ENCODE results near the gene KLK8. TPM values are rescaled to one million over a fixed set of nuclear protein-coding genes. Genes with fewer than 3 reads are reported as not detected.

The KLK8 gene, protein sequence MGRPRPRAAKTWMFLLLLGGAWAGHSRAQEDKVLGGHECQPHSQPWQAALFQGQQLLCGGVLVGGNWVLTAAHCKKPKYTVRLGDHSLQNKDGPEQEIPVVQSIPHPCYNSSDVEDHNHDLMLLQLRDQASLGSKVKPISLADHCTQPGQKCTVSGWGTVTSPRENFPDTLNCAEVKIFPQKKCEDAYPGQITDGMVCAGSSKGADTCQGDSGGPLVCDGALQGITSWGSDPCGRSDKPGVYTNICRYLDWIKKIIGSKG
- total RNA-seq (2014; rRNA removed; shearing (Covaris generic)) = 6.4 and 11.0 TPM in 2 replicates

DNA sequence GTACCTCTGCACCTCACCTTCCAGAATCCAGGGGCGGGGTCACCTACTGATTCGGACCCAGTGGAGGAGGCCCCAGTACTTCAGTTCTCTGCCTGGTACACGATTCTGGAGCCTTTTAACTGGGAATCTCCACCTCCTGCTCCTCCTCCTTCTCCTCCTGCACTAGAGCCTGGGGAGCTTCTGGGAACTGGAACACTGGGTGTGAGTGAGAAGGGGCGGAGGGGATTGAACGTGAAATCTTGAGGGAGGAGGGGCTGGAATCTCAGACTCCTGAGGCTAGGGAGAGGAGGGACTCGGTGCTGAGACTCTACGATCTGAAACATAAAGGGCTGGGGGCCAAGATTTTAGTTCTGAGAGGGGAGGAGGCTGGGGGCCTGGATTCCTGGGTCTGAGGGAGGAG, at the start of gene KLK8:
Gene KLK8, minus strand, starts transcription at position 90 of the 400 bp plus-strand sequence. CDS start 437 bp downstream, outside the sequence.
- peak; percentile 51 for DNase-seq
- H3K4me3 ChIP-seq (ENCODE audit: insufficient read depth, low read depth, low read length) = peak within 1 kb of the TSS; percentile 73
- H3K36me3 ChIP-seq (replicated peaks; ENCODE audit: control insufficient read depth, insufficient read depth, low read length) = no peaks in the 10 kb centered on the region
- peaks cover 9% of the 10 kb centered on the region; the same call in 1 of the 2 replicates for H3K27me3 ChIP-seq (ENCODE audit: control insufficient read depth, insufficient read depth, low read length)

DNA sequence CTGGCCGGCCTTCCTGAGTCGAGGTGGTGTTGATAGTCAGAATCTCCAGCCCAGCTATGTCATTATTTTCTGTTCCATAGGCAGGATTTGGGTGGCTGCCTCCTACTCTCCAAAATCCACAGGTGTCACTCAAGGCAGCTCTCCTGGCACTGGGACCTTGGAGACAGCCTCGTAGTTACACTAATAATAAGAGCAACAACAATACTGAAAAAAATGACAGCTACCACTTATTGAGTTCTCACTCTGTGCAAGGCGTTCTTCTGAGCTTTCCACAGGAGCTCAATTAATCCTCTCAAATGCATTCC, 45.6 kb upstream of the KLK8 start:
- Histone ChIP-seq H3K27me3 (ENCODE audit: control insufficient read depth, insufficient read depth, low read length) (no peaks in the 10 kb centered on the region), H3K36me3 (replicated peaks; ENCODE audit: control insufficient read depth, insufficient read depth, low read length) (no peaks in the 10 kb centered on the region), H3K4me3 (ENCODE audit: insufficient read depth, low read depth, low read length) (no peak overlapping the region)
- DNase-seq = no peak

DNA sequence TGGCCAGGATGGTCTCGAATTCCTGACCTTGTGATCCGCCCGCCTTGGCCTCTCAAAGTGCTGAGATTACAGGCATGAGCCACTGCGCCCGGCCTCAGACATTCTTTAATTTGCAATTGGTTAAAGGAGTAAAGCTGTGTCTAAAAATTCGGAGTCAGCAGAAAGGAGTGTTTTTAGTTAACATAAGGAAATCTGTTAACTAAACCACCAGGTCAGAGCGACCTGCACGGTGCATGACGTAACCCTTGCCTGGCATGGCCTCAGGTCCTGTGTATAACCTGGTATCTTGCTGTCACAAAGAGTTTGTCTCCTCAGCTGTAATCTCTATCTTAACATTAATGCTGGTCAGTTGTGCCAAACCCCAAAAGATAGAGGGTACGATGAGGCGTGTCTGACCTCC, 42.9 kb upstream of the KLK8 start:
- no peak overlapping the region for H3K4me3 ChIP-seq (ENCODE audit: insufficient read depth, low read depth, low read length)
- no peaks in the 10 kb centered on the region for H3K27me3 ChIP-seq (ENCODE audit: control insufficient read depth, insufficient read depth, low read length)
- no peak for DNase-seq
- H3K36me3 ChIP-seq (replicated peaks; ENCODE audit: control insufficient read depth, insufficient read depth, low read length) = no peaks in the 10 kb centered on the region

DNA sequence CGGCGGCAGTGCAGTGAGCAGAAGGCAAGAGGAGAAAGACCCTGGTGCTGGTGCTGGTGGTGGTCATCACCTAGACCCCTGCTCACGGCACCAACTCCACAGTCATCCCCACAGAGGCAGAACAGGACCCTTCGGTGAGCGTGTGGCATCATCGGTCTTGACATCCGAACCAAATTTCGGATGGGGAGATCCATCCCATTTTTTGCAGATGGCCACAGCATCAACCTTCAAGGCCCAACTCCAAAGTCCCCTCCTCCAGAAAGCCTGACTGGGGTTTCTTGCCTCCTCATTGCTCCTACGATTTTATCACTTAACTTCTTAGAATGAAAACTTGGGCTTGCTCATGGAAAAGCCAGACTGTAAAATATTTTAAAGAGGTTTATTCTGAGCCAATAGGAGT, 42.1 kb upstream of the KLK8 start:
- no peak for DNase-seq
- Histone ChIP-seq H3K27me3 (ENCODE audit: control insufficient read depth, insufficient read depth, low read length) (no peaks in the 10 kb centered on the region), H3K4me3 (ENCODE audit: insufficient read depth, low read depth, low read length) (no peak overlapping the region), H3K36me3 (replicated peaks; ENCODE audit: control insufficient read depth, insufficient read depth, low read length) (no peaks in the 10 kb centered on the region)

DNA sequence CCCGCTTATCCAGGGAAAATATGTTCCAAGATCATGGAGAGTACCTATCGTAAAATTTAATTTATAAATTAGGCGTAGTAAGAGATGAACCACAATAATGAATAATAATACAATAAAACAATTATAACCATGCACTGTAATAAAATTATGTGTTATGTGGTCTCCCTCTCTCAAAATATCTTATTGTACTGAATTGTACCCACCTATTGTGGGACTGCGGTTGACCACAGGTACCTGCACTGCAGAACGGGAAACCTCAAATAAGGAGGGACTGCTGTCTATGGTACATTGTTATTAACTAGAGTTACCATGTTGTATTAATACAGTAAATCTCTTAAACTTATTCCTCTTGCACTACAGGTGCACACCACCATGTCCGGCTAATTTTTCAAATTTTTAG, 38.7 kb upstream of the KLK8 start:
- H3K4me3 ChIP-seq (ENCODE audit: insufficient read depth, low read depth, low read length) = no peak overlapping the region
- H3K36me3 ChIP-seq (replicated peaks; ENCODE audit: control insufficient read depth, insufficient read depth, low read length) = no peaks in the 10 kb centered on the region
- no peak for DNase-seq
- H3K27me3 ChIP-seq (ENCODE audit: control insufficient read depth, insufficient read depth, low read length) = no peaks in the 10 kb centered on the region

DNA sequence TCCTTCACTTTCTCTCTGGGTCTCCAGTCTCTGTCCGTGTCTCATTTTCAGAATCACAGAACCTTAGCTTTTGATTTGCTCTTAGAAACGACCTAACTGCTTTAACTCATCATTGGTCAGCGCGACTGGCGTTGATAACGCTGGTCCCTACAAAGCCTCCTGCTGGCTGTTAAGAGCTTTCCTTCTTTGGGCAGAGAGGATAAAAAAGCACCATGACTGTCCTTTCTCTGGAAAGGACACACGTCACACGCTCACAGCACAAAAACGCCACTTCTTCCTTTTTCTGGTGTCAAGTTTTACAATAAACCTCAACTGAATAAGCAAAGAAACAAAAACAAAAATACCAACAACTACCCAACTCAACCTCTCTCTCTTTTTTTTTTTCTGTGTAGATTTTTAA, 35.1 kb upstream of the KLK8 start:
- no peak for DNase-seq
- H3K36me3 ChIP-seq (replicated peaks; ENCODE audit: control insufficient read depth, insufficient read depth, low read length) = no peaks in the 10 kb centered on the region
- no peak overlapping the region for H3K4me3 ChIP-seq (ENCODE audit: insufficient read depth, low read depth, low read length)
- H3K27me3 ChIP-seq (ENCODE audit: control insufficient read depth, insufficient read depth, low read length) = no peaks in the 10 kb centered on the region

DNA sequence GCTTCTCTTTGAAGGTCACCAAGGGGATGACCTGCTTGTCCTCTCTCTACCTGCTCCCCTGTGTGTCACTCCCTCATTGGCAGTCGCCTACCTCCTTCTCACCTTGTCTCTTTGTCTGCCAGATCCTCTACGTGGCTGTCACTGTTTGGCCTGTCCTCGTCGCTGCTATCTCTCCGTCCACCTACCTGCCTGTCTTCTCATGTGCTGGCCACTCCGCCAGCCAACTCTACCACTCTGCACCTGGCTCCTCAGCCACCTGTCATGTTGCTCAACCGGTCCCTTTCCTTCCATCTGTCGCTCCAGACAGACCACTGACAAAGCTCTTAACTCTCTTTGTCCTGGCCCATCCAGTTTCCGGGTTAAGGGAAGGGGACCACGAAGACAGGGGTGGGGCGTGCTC, 33.3 kb upstream of the KLK8 start, which contains the start of gene KLK12:
Gene KLK12, minus strand, starts transcription at position 299 of the 400 bp plus-strand sequence. CDS start 381 bp downstream, outside the sequence.
- H3K27me3 ChIP-seq (ENCODE audit: control insufficient read depth, insufficient read depth, low read length) = no peaks in the 10 kb centered on the region
- no peak within 1 kb of the TSS for H3K4me3 ChIP-seq (ENCODE audit: insufficient read depth, low read depth, low read length)
- no peaks in the 10 kb centered on the region for H3K36me3 ChIP-seq (replicated peaks; ENCODE audit: control insufficient read depth, insufficient read depth, low read length)
- DNase-seq = peak; percentile 22

DNA sequence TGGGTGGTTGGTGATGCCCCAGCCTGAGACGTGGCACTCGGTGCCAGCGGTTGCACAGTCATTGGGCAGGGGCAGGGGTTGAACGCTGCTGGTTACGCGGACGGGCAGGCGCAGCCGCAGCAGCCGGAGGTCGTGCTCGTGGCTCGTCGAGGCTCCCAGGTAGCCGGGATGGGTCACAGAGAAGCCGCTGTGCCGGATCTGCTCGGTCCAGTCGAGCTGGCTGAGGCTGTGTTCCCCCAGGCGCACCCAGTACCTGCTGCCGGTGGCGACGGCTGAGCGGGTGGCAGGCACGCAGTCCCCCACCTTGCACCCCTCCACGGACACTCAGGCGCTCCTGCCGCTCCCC, 30.4 kb upstream of the KLK8 start:
- Histone ChIP-seq H3K36me3 (replicated peaks; ENCODE audit: control insufficient read depth, insufficient read depth, low read length) (no peaks in the 10 kb centered on the region), H3K27me3 (ENCODE audit: control insufficient read depth, insufficient read depth, low read length) (no peaks in the 10 kb centered on the region), H3K4me3 (ENCODE audit: insufficient read depth, low read depth, low read length) (no peak overlapping the region)
- DNase-seq = no peak

DNA sequence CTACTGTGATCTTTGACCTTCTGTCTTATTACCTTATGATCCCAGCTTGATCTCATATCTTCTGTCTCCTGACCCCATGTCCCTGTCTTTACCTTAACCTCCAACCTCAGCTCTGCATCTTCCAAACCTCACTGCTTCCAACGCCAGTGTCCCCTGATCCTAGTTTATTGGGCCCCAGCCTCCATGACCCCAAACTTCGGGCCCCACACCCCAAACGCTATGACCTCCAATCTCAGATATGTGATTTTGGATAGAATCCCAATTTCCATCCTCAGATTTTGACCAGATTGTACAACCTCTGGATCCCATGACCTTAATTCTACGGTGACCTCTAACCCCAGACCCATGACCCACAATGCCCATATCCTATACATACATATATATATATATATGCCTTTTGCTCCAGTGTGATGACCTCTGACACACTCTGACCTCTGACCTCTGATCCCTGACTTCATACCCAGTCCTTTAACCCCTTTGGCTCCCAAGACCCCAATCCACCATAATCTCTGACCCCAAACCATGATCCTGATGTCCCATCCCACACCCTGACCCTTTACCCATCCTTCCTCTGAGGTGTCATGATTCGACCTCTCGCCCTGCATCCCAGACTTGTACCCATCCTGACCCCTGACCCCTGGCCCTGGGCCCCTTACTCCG, 29.9 kb upstream of the KLK8 start:
- Histone ChIP-seq H3K36me3 (replicated peaks; ENCODE audit: control insufficient read depth, insufficient read depth, low read length) (no peaks in the 10 kb centered on the region), H3K4me3 (ENCODE audit: insufficient read depth, low read depth, low read length) (no peak overlapping the region), H3K27me3 (ENCODE audit: control insufficient read depth, insufficient read depth, low read length) (no peaks in the 10 kb centered on the region)
- DNase-seq = no peak

DNA sequence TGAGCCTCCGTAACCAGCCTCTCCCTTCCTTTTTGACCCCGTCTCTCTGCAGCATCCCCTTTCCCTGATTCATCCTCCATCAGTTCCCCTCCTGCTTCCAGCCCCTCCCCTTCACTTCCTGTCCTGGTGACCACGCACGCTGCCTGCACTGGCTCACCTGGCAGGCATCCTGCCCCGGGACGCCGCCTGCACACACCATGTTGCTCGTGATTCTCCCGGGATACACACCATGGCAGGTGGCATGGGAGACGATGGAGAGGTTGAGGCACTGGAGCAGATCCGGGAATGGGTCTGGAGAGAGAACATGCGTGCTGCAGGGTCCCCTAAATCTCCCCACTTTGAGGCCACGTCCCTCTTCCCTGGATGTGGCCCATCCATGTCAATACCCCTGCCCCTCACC, 29.2 kb upstream of the KLK8 start:
- H3K4me3 ChIP-seq (ENCODE audit: insufficient read depth, low read depth, low read length) = no peak overlapping the region
- H3K36me3 ChIP-seq (replicated peaks; ENCODE audit: control insufficient read depth, insufficient read depth, low read length) = no peaks in the 10 kb centered on the region
- no peaks in the 10 kb centered on the region for H3K27me3 ChIP-seq (ENCODE audit: control insufficient read depth, insufficient read depth, low read length)
- DNase-seq = peak; percentile 63

DNA sequence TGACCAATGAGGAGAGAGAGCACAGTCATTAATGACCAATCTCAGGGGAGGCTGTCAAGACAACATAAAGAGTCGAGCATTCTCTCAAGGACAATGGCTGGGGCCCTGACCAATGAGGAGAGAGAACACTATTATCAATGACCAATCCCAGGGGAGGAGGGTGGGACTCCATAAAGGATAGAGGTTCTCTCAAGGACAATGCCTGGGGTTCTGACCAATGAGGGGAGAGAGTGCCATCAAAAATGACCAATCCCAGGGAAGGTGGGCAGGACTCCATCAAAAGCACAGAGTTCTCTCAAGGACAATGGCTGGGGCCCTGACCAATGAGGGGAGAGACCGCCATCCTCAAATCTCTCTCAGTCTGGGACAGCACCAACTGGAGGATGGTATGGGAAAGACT, 28.3 kb upstream of the KLK8 start:
- peak; percentile 66 for DNase-seq
- H3K27me3 ChIP-seq (ENCODE audit: control insufficient read depth, insufficient read depth, low read length) = no peaks in the 10 kb centered on the region
- H3K36me3 ChIP-seq (replicated peaks; ENCODE audit: control insufficient read depth, insufficient read depth, low read length) = no peaks in the 10 kb centered on the region
- no peak overlapping the region for H3K4me3 ChIP-seq (ENCODE audit: insufficient read depth, low read depth, low read length)

DNA sequence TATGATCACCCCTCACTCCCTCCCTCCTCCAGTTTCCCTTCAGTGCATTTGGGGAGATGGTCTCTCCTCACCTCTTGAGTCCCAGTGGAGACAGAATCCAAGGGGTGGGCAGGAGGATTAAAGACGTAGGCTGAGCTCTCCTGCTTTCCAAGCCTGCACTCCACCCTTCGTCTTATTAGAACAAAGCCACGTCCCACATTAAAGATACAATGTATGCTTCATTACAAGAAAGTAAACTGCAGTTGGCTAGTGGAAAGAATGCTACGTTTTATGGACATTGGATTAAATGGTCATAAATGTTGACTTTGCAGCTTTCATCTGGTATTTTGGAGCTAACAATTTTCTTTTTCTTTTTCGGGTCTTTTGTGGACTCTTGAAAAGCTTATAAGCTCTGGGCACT, 26.5 kb upstream of the KLK8 start:
- no peaks in the 10 kb centered on the region for H3K36me3 ChIP-seq (replicated peaks; ENCODE audit: control insufficient read depth, insufficient read depth, low read length)
- H3K27me3 ChIP-seq (ENCODE audit: control insufficient read depth, insufficient read depth, low read length) = no peaks in the 10 kb centered on the region
- H3K4me3 ChIP-seq (ENCODE audit: insufficient read depth, low read depth, low read length) = no peak overlapping the region
- DNase-seq = no peak

DNA sequence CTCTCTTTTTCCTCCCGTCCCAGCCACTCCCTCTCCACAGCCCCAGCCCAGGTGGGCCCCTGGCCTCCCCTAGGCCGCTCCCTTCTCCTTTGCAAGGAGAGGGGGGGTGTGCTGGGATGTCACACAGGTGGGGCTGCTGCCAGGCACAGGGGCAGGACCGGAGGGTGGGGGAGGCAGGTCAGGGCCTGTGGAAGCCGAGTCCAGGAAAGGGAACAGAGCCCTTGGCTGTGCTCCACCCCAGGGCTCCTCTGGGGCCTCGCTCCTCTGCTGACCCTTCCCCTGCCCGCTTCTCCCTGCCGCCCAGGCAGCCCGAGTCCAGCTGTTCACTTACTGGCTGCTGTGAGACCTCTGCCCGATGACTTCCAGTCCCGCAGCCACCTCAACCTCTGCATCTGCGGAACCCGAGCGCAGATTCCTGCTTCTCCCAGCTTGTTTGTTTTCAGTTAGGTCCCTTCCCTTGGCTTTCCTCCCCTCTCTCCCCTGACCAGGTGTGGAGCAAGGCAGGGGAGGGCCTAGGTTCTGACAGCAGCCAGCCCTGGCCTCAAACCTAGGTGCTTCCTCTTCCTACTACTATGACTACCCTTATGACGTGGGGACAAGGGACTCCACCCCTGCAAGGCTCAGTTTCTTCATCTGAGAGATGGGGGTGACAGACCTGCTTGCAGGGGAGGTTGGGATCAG, 25.9 kb upstream of the KLK8 start:
- DNase-seq = no peak
- H3K27me3 ChIP-seq (ENCODE audit: control insufficient read depth, insufficient read depth, low read length) = no peaks in the 10 kb centered on the region
- H3K4me3 ChIP-seq (ENCODE audit: insufficient read depth, low read depth, low read length) = no peak overlapping the region

DNA sequence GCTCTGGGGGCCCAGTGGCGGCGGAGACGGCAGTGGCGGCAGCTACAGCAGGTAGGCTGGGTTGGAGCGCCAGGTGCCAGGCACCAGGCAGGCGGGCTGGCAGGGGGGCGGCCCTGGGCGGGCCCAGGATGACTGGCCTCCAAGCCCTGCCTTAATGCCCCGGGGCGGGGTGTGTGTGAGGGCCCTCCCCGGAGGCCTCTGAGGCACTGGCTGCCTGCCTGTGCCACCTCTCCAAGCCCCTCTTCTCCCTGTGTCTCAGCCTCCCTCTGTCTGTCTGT, 25.1 kb upstream of the KLK8 start, which contains the start of gene KLK11:
Gene KLK11, minus strand, starts transcription at position 63 of the 278 bp plus-strand sequence. CDS start 985 bp downstream, outside the sequence.
- no peak for DNase-seq
- no peaks in the 10 kb centered on the region for H3K36me3 ChIP-seq (replicated peaks; ENCODE audit: control insufficient read depth, insufficient read depth, low read length)
- no peaks in the 10 kb centered on the region for H3K27me3 ChIP-seq (ENCODE audit: control insufficient read depth, insufficient read depth, low read length)
- H3K4me3 ChIP-seq (ENCODE audit: insufficient read depth, low read depth, low read length) = no peak within 1 kb of the TSS

More for the DNA sequence above, 25.9 kb upstream of the KLK8 start:
- H3K36me3 ChIP-seq (replicated peaks; ENCODE audit: control insufficient read depth, insufficient read depth, low read length) = no peaks in the 10 kb centered on the region

DNA sequence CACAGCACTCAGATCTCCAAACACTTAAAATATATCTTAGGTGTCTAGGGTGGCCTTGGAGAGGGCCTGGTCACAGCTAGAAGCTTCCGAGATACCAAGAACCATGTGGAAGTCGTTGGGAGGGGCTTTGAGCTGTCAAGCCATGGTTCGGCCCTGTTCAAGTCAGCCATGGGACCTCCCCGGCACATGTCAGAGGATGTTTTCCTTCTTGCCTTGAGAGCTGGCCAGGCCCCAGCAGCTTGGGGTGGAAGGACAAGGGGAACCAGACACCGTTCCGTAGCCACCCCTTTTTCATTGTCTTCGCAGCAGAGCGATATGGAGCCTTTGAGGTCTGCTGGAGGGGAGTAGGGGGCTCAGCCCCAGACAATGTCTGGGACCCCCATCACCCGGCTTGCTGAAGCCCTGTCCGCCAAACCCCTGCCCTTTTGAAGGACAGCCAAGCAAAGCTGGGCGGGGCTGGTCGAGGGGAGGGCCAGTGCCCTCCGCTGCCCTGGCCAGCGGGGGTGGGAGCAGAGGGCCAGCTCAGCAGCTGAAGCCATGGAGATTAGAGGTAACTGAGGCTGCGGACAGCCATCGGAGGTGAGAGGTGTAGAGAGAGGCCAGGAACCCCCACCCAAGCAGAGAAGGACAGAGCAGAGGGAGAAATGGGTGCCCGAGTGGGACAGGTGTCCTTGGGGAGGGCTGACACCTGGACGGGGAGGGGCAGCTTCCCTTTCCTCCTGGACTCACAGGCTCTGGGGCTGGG, 24.6 kb upstream of the KLK8 start:
- no peak overlapping the region for H3K4me3 ChIP-seq (ENCODE audit: insufficient read depth, low read depth, low read length)
- H3K27me3 ChIP-seq (ENCODE audit: control insufficient read depth, insufficient read depth, low read length) = no peaks in the 10 kb centered on the region
- DNase-seq = no peak
- H3K36me3 ChIP-seq (replicated peaks; ENCODE audit: control insufficient read depth, insufficient read depth, low read length) = no peaks in the 10 kb centered on the region
